Right atrium auricular region (tissue), 2 donors: Measurements from ENCODE around the gene CRABP1. TPM values are rescaled to one million over a fixed set of nuclear protein-coding genes. Genes with fewer than 3 reads are reported as not detected.

Experiments used
- DNase-seq: peaks from one replicate; pipeline ENCODE4 v3.0.0-alpha.2; 2019; ENCODE audit warnings: low spot score
- H3K27ac ChIP-seq, 2 donors: fragments of 200-600 bp; sonication (generic); 1 replicate in 1 of 2; 2 replicates in 1 of 2; pipeline ENCODE4 v1.5.1; 2016 to 2019
- H3K27me3 ChIP-seq, 2 donors: fragments of 200-600 bp; sonication (generic); one replicate each; pipeline versions ENCODE4 v1.5.1 to v1.6.0; 2017 to 2019
- H3K36me3 ChIP-seq: fragments of 200-600 bp; sonication (generic); one replicate; pipeline ENCODE4 v1.5.1; 2016
- H3K4me1 ChIP-seq, 2 donors: fragments of 200-600 bp; sonication (generic); one replicate each; pipeline versions ENCODE4 v1.5.1 to v1.6.0; 2017 to 2019
- H3K4me3 ChIP-seq, 2 donors: fragments of 200-600 bp; sonication (generic); 1 replicate in 1 of 2; 2 replicates in 1 of 2; pipeline ENCODE4 v1.5.1; 2017 to 2019; ENCODE audit warnings: mild to moderate bottlenecking in 1 of 2, moderate library complexity in 1 of 2
- H3K9me3 ChIP-seq, 2 donors: fragments of 200-600 bp; sonication (generic); one replicate each; pipeline ENCODE4 v1.5.1; 2019
- CTCF ChIP-seq, 2 donors: fragments of 200-600 bp; sonication (generic); IDR thresholded peaks; one replicate each; pipeline ENCODE4 v1.5.1; 2019; ENCODE audit warnings: antibody characterized with exemption in 2 of 2
- total RNA-seq, 2 donors: library from RNA; depleted of rRNA; stranded (reverse); fragments of >200 nt; gene quantifications; one replicate each; pipeline ENCODE4 v1.1.0, GENCODE V29; 2016

The CRABP1 gene
- total RNA-seq, 2 donors from 2014 or later = not detected

GRCh38 chr15:78343276-78344060 lies 3.3 kb downstream of the CRABP1 start:
- no peak for TF ChIP-seq CTCF (IDR thresholded peaks at IDR 0.05)
- Histone ChIP-seq H3K4me3 (no peak overlapping the region), H3K27me3 (peaks cover 6 to 18% of the 10 kb centered on the region in 2 donors), H3K36me3 (no peaks in the 10 kb centered on the region), H3K4me1 (peaks cover 0 to 16% of the 10 kb centered on the region in 2 donors), H3K9me3 (no peaks in the 10 kb centered on the region), H3K27ac (no peak overlapping the region)
- no peak for DNase-seq

GRCh38 chr15:78345396-78346125 lies 5.4 kb downstream of the CRABP1 start:
- H3K4me1 ChIP-seq = peaks cover 0 to 10% of the 10 kb centered on the region in 2 donors
- H3K9me3 ChIP-seq = no peaks in the 10 kb centered on the region
- DNase-seq = no peak
- no peaks in the 10 kb centered on the region for H3K36me3 ChIP-seq
- H3K27me3 ChIP-seq = peaks cover 2 to 3% of the 10 kb centered on the region in 2 donors
- H3K4me3 ChIP-seq = no peak overlapping the region
- no peak for TF ChIP-seq CTCF (IDR thresholded peaks at IDR 0.05)
- H3K27ac ChIP-seq = no peak overlapping the region

GRCh38 chr15:78347586-78348543 lies 7.7 kb downstream of the CRABP1 start:
- H3K4me1 ChIP-seq = no peaks in the 10 kb centered on the region
- no peak for TF ChIP-seq CTCF (IDR thresholded peaks at IDR 0.05)
- no peak overlapping the region for H3K4me3 ChIP-seq

GRCh38 chr15:78350058-78350457 lies 9.9 kb downstream of the CRABP1 start:
- no peaks in the 10 kb centered on the region for H3K4me1 ChIP-seq
- DNase-seq = no peak
- no peak for TF ChIP-seq CTCF (IDR thresholded peaks at IDR 0.05)
- no peaks in the 10 kb centered on the region for H3K36me3 ChIP-seq
- H3K9me3 ChIP-seq = no peaks in the 10 kb centered on the region
- no peaks in the 10 kb centered on the region for H3K27me3 ChIP-seq
- H3K4me3 ChIP-seq = no peak overlapping the region
- no peak overlapping the region for H3K27ac ChIP-seq

More at GRCh38 chr15:78347586-78348543, 7.7 kb downstream of the CRABP1 start:
- no peak for DNase-seq
- Histone ChIP-seq H3K27me3 (no peaks in the 10 kb centered on the region), H3K36me3 (no peaks in the 10 kb centered on the region), H3K27ac (no peak overlapping the region), H3K9me3 (no peaks in the 10 kb centered on the region)

- H3K4me3 ChIP-seq = no peak overlapping the region
- TF ChIP-seq CTCF (IDR thresholded peaks at IDR 0.05) = no peak
- no peaks in the 10 kb centered on the region for H3K4me1 ChIP-seq
- H3K9me3 ChIP-seq = no peaks in the 10 kb centered on the region
- no peaks in the 10 kb centered on the region for H3K36me3 ChIP-seq
- H3K27me3 ChIP-seq = no peaks in the 10 kb centered on the region
- no peak for DNase-seq
- H3K27ac ChIP-seq = no peak overlapping the region
These were observed 11.4 kb downstream of the CRABP1 start for GRCh38 chr15:78351539-78351938.
